GM21717 (cell line): Measurements from ENCODE around the gene ZBTB16.

Source experiments
- ATAC-seq: cut with Tn5 transposase; IDR thresholded peaks from one replicate; pipeline ENCODE4 v1.9.1; 2021; ENCODE audit warnings: mild to moderate bottlenecking, moderate library complexity; ENCODE audit not compliant: unreplicated experiment

ZBTB16 gene

GRCh38 chr11:114150671-114151070 lies 91.2 kb downstream of the ZBTB16 start:
- ATAC-seq, result no peak

GRCh38 chr11:114151631-114152030 lies 92.1 kb downstream of the ZBTB16 start:
- no peak for ATAC-seq

DNA sequence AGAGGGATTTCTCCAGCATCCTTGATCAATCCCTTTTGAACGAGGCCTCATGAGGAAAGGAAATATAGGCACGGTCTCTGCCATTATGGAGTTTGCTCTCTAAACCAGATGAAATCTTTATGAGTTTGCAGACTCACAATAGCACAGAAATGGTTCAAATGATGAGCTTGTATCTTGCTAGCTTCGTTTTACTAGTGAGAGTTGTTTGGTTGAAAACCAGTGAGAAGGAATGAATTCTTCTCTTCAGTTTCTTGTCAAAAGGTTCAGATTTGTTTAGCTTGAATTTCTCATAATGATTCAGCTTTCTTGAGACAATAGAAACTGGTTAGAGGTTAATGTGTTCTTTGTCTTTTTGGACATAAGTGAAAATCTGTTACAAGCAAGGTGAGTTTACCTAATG lies 92.7 kb downstream of the ZBTB16 start:
- ATAC-seq, result no peak

- ATAC-seq, result no peak
These were observed 93.3 kb downstream of the ZBTB16 start for GRCh38 chr11:114152785-114153184.

GRCh38 chr11:114153224-114153623 lies 93.7 kb downstream of the ZBTB16 start:
- no peak for ATAC-seq

DNA sequence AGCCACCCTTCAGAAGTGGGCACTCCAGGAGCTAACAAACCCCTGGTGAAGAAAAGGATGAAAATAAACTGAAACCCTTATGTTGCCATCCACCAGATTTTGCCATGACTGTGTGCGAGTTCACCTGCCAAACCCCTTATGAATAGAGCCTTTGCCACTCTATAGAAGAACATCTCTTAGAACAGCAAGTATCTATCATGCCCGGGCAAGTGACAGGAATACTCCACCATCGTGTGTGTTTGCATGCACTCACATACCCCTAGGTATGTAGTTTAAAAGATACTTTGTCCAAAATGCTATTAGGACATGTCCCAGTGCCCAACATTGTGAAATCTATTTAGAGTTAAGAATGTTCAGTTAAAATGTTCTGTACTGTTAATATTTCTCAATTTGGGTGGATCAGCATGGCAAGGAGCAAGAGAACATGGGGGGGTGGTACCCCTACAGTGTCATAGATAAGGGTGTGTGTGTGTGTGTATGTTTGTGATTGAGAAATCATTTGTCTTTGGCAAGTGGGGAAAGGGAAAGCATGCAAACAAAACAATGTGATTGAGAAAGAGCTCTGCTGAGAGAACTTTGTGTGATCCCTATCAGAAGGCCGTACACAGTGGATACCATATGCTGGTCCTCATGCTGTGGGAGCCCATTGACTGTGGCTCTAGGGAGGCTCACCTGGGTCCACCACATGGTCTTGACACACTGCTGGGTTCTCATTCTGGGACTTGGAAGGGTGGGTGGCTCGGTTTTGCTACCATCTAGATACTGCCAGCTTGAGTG lies 94.9 kb downstream of the ZBTB16 start:
- ATAC-seq, result no peak

DNA sequence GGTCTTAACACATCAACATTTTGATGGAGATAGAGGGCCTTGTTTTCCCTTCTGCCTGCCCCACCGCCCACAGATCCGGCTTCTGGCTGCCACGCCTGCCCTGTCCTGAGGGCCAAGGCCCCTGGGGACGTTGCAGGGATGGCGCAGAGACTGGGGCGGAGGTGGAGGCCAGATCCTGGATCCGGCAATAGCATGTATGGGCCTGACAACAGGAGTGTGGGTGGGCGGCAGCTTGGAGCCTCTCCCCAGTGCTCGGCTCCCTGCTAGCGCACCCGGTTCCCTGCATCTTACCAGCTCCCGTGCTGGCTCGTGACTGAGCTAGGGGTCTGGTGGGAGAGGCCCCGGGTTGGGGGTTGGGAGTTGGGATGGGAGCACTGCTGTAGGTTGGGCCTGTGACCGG lies 95.6 kb downstream of the ZBTB16 start:
- ATAC-seq, result no peak

- no peak for ATAC-seq
These were observed 96.6 kb downstream of the ZBTB16 start for GRCh38 chr11:114156131-114156581.

GRCh38 chr11:114156782-114157181 lies 97.3 kb downstream of the ZBTB16 start:
- ATAC-seq, result no peak

GRCh38 chr11:114157476-114158050 lies 98.1 kb downstream of the ZBTB16 start:
- no peak for ATAC-seq

- ATAC-seq, result no peak
These were observed 98.9 kb downstream of the ZBTB16 start for GRCh38 chr11:114158421-114158820.

- ATAC-seq, result no peak
These were observed 99.4 kb downstream of the ZBTB16 start for GRCh38 chr11:114158886-114159285.

- no peak for ATAC-seq
These were observed 99.8 kb downstream of the ZBTB16 start for GRCh38 chr11:114159320-114159719.

- peak; percentile 54 for ATAC-seq
These were observed 100.5 kb downstream of the ZBTB16 start for GRCh38 chr11:114159802-114160632.

- no peak for ATAC-seq
These were observed 101.4 kb downstream of the ZBTB16 start for GRCh38 chr11:114160894-114161293.

DNA sequence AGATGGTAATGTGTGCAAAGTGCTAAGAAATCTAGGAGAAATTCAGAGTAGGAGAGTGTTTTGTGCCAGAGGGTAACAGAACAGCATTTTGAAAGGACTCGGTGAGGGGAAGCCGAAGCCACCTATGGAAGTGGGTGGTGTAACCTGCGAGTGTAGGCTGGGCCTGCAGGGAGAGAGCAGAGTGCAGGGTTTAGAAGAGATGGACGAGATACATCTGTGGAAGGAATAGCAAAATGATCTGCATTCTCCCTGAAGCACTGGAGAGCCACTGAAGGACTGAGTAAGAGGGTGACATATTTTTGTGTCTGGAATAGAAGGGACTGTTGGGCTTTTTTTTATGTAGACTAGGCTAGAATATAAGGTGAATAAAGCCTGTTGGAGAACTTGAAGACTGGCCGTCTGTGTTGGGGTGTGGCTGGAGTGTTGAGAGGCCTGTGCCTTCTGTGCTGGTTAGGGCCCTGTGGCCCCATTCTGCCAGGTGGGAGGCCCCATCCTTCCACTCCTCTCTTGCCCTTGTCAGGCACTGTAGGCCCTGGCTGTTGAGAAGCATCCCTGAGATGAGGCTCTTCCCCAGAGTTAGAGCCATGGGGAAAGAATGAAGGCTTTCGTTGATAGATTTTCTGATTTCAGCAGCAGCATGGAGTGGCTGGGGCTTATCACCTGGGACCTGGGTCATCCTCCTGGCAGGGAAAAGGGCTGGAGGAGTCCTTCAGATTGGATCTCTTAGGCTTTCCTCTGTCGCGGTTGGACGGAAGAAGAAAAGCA lies 102.2 kb downstream of the ZBTB16 start:
- ATAC-seq, result no peak

- ATAC-seq, result no peak
These were observed 103.2 kb downstream of the ZBTB16 start for GRCh38 chr11:114162719-114163123.

GRCh38 chr11:114163229-114163631 lies 103.7 kb downstream of the ZBTB16 start:
- no peak for ATAC-seq

- no peak for ATAC-seq
These were observed 104.4 kb downstream of the ZBTB16 start for GRCh38 chr11:114163830-114164401.

GRCh38 chr11:114164546-114164945 lies 105.0 kb downstream of the ZBTB16 start:
- ATAC-seq, result no peak
